WTC11 (cell line): Measurements from ENCODE around the gene C1orf185. TPM values are rescaled to one million over a fixed set of nuclear protein-coding genes. Genes with fewer than 3 reads are reported as not detected.
"Not testable (repeated sequence)": the region's sequence is repeated elsewhere in the genome, so short reads cannot be mapped to it uniquely, and the experiment has no call there.

Experiments
- ATAC-seq: fragments of 200-7000 bp; cut with Tn5 transposase; 2 replicates; pipeline ENCODE4 v1.10.0; 2021; ENCODE audit warnings: mild to moderate bottlenecking, moderate library complexity
- CTCF ChIA-PET: fragments of 300-600 bp; sonication (Branson Sonifier 250); formaldehyde crosslinking; loops from one replicate; lab custom pipeline; 2021; ENCODE audit warnings: antibody characterized with exemption; lab: Charles Lee
- POLR2A ChIA-PET: fragments of 350-600 bp; sonication (Branson Sonifier 250); formaldehyde crosslinking; loops from one replicate; lab custom pipeline; 2021; ENCODE audit warnings: antibody characterized with exemption; lab: Charles Lee
- DNase-seq: peaks from one replicate; pipeline ENCODE4 v3.0.0; 2021; ENCODE audit warnings: low spot score
- H3K27ac Mint-ChIP-seq: 2 replicates; pipeline ENCODE4 v1.8.0; 2021; ENCODE audit warnings: mixed read lengths
- H3K27me3 Mint-ChIP-seq: 2 replicates; pipeline ENCODE4 v1.8.0; 2021; ENCODE audit warnings: low read depth, mild to moderate bottlenecking, moderate library complexity, mixed read lengths
- H3K36me3 Mint-ChIP-seq: 2 replicates; pipeline ENCODE4 v1.8.0; 2021; ENCODE audit warnings: mixed read lengths
- H3K4me1 Mint-ChIP-seq: 2 replicates; pipeline ENCODE4 v1.8.0; 2022; ENCODE audit warnings: mixed read lengths
- H3K4me3 Mint-ChIP-seq: 2 replicates; pipeline ENCODE4 v1.8.0; 2021; ENCODE audit warnings: mild to moderate bottlenecking, moderate library complexity, mixed read lengths
- H3K9me3 Mint-ChIP-seq: 2 replicates; pipeline ENCODE4 v1.8.0; 2021; ENCODE audit warnings: mixed read lengths
- AR ChIP-seq: fragments of 250-450 bp; sonication (Bioruptor Pico); IDR thresholded peaks from 2 replicates; pipeline ENCODE4 v1.9.0; 2021; ENCODE audit warnings: mild to moderate bottlenecking
- CDX4 ChIP-seq: fragments of 250-450 bp; sonication (Bioruptor Pico); IDR thresholded peaks from 2 replicates; pipeline ENCODE4 v1.9.0; 2021; ENCODE audit warnings: moderate library complexity, mild to moderate bottlenecking, inconsistent platforms, borderline replicate concordance
- CTCF ChIP-seq: fragments of 200-600 bp; IDR thresholded peaks from 2 replicates; pipeline ENCODE4 v1.8.0; 2022; ENCODE audit warnings: antibody characterized with exemption
- E2F5 ChIP-seq: sonication (generic); formaldehyde crosslinking; IDR thresholded peaks from 2 replicates; pipeline ENCODE4 v1.8.1; 2022; ENCODE audit warnings: mild to moderate bottlenecking, moderate library complexity, missing genetic modification reagents
- ELF4 ChIP-seq: sonication (generic); formaldehyde crosslinking; IDR thresholded peaks from 2 replicates; pipeline ENCODE4 v1.8.1; 2022; ENCODE audit warnings: low read depth, mild to moderate bottlenecking, moderate library complexity, missing genetic modification reagents
- ERG ChIP-seq: fragments of 250-450 bp; sonication (Bioruptor Pico); IDR thresholded peaks from 2 replicates; pipeline ENCODE4 v1.8.0; 2021; ENCODE audit warnings: mild to moderate bottlenecking
- GABPB1 ChIP-seq: sonication (generic); formaldehyde crosslinking; IDR thresholded peaks from 2 replicates; pipeline ENCODE4 v1.8.1; 2023; ENCODE audit warnings: mild to moderate bottlenecking, missing genetic modification reagents
- IRF2 ChIP-seq: sonication (generic); formaldehyde crosslinking; IDR thresholded peaks from 2 replicates; pipeline ENCODE4 v1.8.0; 2022; ENCODE audit warnings: low read depth, missing genetic modification reagents, borderline replicate concordance
- MXD4 ChIP-seq: fragments of 250-450 bp; sonication (Bioruptor Pico); IDR thresholded peaks from 2 replicates; pipeline ENCODE4 v1.8.0; 2021; ENCODE audit warnings: mild to moderate bottlenecking, moderate library complexity, borderline replicate concordance
- NR1H2 ChIP-seq: sonication (generic); formaldehyde crosslinking; IDR thresholded peaks from 2 replicates; pipeline ENCODE4 v1.9.0; 2021; ENCODE audit warnings: mild to moderate bottlenecking, moderate library complexity, missing genetic modification reagents
- PRRX2 ChIP-seq: fragments of 250-450 bp; sonication (Bioruptor Pico); IDR thresholded peaks from 2 replicates; pipeline ENCODE4 v1.8.0; 2021; ENCODE audit warnings: mild to moderate bottlenecking
- SMAD4 ChIP-seq: sonication (generic); formaldehyde crosslinking; IDR thresholded peaks from 2 replicates; pipeline ENCODE4 v1.8.0; 2022; ENCODE audit warnings: mild to moderate bottlenecking, missing genetic modification reagents
- STAT6 ChIP-seq: sonication (generic); formaldehyde crosslinking; conservative IDR thresholded peaks from 2 replicates; pipeline ENCODE4 v1.8.1; 2023; ENCODE audit warnings: mild to moderate bottlenecking, low read depth, missing genetic modification reagents, moderate library complexity
- TP53 ChIP-seq: sonication (generic); formaldehyde crosslinking; IDR thresholded peaks from 2 replicates; pipeline ENCODE4 v1.8.1; 2023; ENCODE audit warnings: mild to moderate bottlenecking, missing genetic modification reagents
- ZBTB43 ChIP-seq: sonication (generic); formaldehyde crosslinking; IDR thresholded peaks from 2 replicates; pipeline ENCODE4 v1.8.1; 2023; ENCODE audit warnings: mild to moderate bottlenecking, missing genetic modification reagents
- total RNA-seq: library from RNA; stranded (reverse); gene quantifications from 3 replicates; pipeline ENCODE4 v1.2.3, GENCODE V29; 2021

C1orf185 gene
- total RNA-seq, 1 experiment from 2014 or later: not detected

GRCh38 chr1:51120629-51121028, 18.6 kb downstream of the C1orf185 start (continued):
- TF ChIP-seq STAT6 (CRISPR knock-in tag): no peak
- no peak for TF ChIP-seq GABPB1 (CRISPR knock-in tag)
- no peak for TF ChIP-seq NR1H2
- TF ChIP-seq AR (CRISPR knock-in tag): no peak
- no peak for TF ChIP-seq CDX4 (CRISPR knock-in tag)
- no peak for TF ChIP-seq TP53 (CRISPR knock-in tag)
- no peak for TF ChIP-seq MXD4 (CRISPR knock-in tag)
- TF ChIP-seq ERG: no peak
- no peak for TF ChIP-seq PRRX2 (CRISPR knock-in tag)
- TF ChIP-seq SMAD4: no peak
- TF ChIP-seq IRF2 (CRISPR knock-in tag): no peak
- TF ChIP-seq E2F5 (CRISPR knock-in tag): no peak
- no peak for TF ChIP-seq ELF4 (CRISPR knock-in tag)
- no peak for TF ChIP-seq CTCF
- no peak for TF ChIP-seq ZBTB43 (CRISPR knock-in tag)

GRCh38 chr1:51127152-51127551, 25.1 kb downstream of the C1orf185 start:
- H3K4me1 Mint-ChIP-seq, DNase-seq, H3K27me3 Mint-ChIP-seq, ATAC-seq, POLR2A ChIA-PET, CTCF ChIA-PET, H3K4me3 Mint-ChIP-seq, H3K27ac Mint-ChIP-seq, H3K36me3 Mint-ChIP-seq: not testable (repeated sequence)
- H3K9me3 Mint-ChIP-seq: peaks cover 20% of the 10 kb centered on the region
